Measurements from ENCODE around the gene PRSS12. TPM values are rescaled to one million over a fixed set of nuclear protein-coding genes. Genes with fewer than 3 reads are reported as not detected.
"Not testable (repeated sequence)": the region's sequence is repeated elsewhere in the genome, so short reads cannot be mapped to it uniquely, and the experiment has no call there.

Gene PRSS12
- total RNA-seq, 1 donor from 2014 or later = 2.3 TPM

DNA sequence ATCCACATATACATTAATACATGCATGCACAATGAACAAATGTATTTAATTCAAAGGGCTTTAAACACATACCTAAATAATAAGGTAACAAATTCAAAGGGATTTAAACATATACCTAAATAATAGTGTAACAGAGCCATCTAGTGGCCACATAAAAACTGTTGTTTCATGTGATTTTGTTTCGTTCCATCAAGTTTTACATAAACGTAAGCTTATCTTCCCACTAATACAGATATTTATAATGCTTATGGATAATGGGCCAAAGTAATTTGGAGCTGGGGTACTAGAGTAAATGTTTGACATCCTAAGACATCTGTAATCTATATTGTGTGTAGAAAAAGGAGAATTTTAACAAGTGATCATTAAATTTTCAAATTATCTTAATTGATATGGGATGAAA lies 82.3 kb downstream of the PRSS12 start:
- TF ChIP-seq, protein P1, sequence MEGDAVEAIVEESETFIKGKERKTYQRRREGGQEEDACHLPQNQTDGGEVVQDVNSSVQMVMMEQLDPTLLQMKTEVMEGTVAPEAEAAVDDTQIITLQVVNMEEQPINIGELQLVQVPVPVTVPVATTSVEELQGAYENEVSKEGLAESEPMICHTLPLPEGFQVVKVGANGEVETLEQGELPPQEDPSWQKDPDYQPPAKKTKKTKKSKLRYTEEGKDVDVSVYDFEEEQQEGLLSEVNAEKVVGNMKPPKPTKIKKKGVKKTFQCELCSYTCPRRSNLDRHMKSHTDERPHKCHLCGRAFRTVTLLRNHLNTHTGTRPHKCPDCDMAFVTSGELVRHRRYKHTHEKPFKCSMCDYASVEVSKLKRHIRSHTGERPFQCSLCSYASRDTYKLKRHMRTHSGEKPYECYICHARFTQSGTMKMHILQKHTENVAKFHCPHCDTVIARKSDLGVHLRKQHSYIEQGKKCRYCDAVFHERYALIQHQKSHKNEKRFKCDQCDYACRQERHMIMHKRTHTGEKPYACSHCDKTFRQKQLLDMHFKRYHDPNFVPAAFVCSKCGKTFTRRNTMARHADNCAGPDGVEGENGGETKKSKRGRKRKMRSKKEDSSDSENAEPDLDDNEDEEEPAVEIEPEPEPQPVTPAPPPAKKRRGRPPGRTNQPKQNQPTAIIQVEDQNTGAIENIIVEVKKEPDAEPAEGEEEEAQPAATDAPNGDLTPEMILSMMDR (IDR thresholded peaks at IDR 0.05; ENCODE audit: insufficient read depth, low read length, poor library complexity, severe bottlenecking) = peak; percentile 44

DNA sequence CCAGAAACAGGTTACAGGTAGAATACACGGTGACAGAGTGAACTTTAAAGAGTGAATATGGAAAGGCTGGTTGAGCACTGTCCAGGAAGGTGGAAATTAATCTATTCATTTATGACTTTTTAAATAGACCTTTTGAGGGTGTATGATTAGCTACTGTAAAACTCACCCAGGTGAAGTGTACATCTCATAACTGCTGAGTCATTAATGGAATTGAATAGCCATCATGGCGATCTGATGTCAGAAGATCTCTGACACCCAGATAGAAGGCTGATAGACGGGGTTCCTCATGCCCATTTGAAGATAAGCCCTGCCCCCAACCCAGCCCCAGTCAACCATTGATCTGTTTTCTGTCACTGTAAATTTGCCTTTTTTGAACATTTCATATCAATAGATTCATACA lies 84.0 kb downstream of the PRSS12 start:
- H3K27me3 ChIP-seq (ENCODE audit: control insufficient read depth, insufficient read depth, low read length) = no peaks in the 10 kb centered on the region
- TF ChIP-seq, protein P1 (IDR thresholded peaks at IDR 0.05; ENCODE audit: insufficient read depth, low read length, poor library complexity, severe bottlenecking) = no peak
- no peak for DNase-seq (ENCODE audit: low read depth)
- H3K4me3 ChIP-seq (ENCODE audit: low read depth, low read length) = no peak overlapping the region
- no peaks in the 10 kb centered on the region for H3K36me3 ChIP-seq (ENCODE audit: control insufficient read depth, insufficient read depth, low read length)

More for the DNA sequence above, 82.3 kb downstream of the PRSS12 start:
- Histone ChIP-seq H3K4me3 (ENCODE audit: low read depth, low read length) (no peak overlapping the region), H3K27me3 (ENCODE audit: control insufficient read depth, insufficient read depth, low read length) (no peaks in the 10 kb centered on the region), H3K36me3 (ENCODE audit: control insufficient read depth, insufficient read depth, low read length) (no peaks in the 10 kb centered on the region)
- no peak for DNase-seq (ENCODE audit: low read depth)

DNA sequence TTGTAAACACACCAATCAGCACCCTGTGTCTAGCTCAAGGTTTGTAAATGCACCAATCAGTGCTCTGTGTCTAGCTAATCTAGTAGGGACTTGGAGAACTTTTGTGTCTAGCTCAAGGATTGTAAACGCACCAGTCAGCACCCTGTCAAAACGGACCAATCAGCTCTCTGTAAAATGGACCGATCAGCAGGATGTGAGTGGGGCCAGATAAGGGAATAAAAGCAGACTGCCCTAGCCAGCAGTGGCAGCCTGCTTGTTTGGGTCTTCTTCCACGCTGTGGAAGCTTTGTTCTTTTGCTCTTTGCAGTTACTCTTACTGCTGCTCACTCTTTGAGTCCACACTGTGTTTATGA lies 86.7 kb downstream of the PRSS12 start:
- H3K4me3 ChIP-seq (ENCODE audit: low read depth, low read length); H3K36me3 ChIP-seq (ENCODE audit: control insufficient read depth, insufficient read depth, low read length); DNase-seq (ENCODE audit: low read depth); H3K27me3 ChIP-seq (ENCODE audit: control insufficient read depth, insufficient read depth, low read length): not testable (repeated sequence)

DNA sequence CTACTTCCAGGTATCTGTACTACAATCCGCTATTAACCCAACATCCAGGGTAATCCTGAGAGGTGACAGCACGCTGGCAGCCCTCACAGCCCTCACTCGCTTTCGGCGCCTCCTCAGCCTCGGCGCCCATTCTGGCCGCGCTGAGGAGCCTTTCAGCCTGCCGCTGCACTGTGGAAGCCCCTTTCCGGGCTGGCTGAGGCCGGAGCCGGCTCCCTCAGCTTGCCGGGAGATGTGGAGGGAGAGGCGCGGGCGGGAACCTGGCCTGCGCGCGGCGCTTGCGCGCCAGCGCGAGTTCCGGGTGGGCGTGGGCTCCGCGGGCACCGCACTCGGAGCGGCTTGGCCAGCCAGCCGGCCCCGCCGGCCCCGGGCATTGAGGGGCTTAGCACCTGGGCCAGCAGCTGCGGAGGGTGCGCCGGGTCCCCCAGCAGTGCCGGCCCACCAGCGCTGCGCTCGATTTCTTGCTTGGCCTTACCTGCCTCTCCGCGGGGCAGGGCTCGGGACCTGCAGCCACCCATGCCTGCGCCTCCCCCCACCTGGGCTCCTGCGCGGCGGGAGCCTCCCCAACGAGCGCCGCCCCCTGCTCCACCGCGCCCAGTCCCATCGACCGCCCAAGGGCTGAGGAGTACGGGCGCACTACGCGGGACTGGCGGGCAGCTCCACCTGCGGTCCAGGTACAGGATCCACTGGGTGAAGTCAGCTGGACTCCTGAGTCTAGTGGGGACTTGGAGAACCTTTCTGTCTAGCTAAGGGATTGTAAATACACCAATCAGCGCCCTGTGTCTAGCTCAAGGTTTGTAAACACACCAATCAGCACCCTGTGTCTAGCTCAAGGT lies 87.3 kb downstream of the PRSS12 start:
- TF ChIP-seq, protein P1 (IDR thresholded peaks at IDR 0.05; ENCODE audit: insufficient read depth, low read length, poor library complexity, severe bottlenecking) = no peak
- no peak for DNase-seq (ENCODE audit: low read depth)
- peak overlapping the region; percentile 48 for H3K4me3 ChIP-seq (ENCODE audit: low read depth, low read length)
- H3K27me3 ChIP-seq (ENCODE audit: control insufficient read depth, insufficient read depth, low read length) = no peaks in the 10 kb centered on the region
- H3K36me3 ChIP-seq (ENCODE audit: control insufficient read depth, insufficient read depth, low read length) = no peaks in the 10 kb centered on the region

DNA sequence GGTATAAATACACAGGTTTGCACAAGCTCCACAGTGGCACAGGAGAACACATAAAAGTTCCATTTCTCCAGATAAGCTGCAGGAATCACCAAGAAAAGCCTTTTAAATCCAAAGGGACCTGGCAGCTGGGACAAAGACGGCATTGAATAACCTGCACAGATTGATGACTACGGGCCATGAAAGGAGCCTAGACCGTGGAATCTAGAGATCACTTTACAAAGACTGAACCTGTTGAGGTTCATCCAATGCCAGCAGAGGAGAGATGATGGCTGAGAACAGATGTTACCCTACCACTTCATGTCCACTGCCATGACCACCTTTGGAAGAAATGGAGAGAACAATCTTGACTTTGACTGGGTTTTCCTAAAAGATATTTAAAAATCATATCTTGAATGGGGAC lies 88.7 kb downstream of the PRSS12 start:
- no peak for DNase-seq (ENCODE audit: low read depth)
- no peak overlapping the region for H3K4me3 ChIP-seq (ENCODE audit: low read depth, low read length)
- H3K27me3 ChIP-seq (ENCODE audit: control insufficient read depth, insufficient read depth, low read length) = no peaks in the 10 kb centered on the region
- H3K36me3 ChIP-seq (ENCODE audit: control insufficient read depth, insufficient read depth, low read length) = no peaks in the 10 kb centered on the region
- TF ChIP-seq, protein P1 (IDR thresholded peaks at IDR 0.05; ENCODE audit: insufficient read depth, low read length, poor library complexity, severe bottlenecking) = no peak

DNA sequence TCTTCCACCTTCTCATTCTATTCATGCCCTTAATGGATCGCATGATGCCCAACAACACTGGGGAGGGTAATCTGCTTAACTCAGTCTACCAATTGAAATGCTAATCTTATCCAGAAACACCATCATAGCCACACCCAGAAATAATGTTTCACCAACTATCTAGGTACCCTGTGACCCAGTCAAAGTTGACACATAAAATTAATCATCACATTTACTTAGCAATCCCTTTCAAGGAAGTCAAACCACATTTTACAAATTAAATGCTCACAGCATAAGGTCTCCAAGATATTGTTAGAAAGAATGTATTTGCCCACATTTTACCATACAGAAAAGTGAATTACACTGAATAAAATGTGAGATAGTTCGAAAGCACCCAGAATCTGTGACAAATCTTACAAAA lies 92.5 kb downstream of the PRSS12 start:
- no peak overlapping the region for H3K4me3 ChIP-seq (ENCODE audit: low read depth, low read length)
- no peaks in the 10 kb centered on the region for H3K27me3 ChIP-seq (ENCODE audit: control insufficient read depth, insufficient read depth, low read length)
- H3K36me3 ChIP-seq (ENCODE audit: control insufficient read depth, insufficient read depth, low read length) = no peaks in the 10 kb centered on the region
- DNase-seq (ENCODE audit: low read depth) = no peak
- TF ChIP-seq, protein P1 (IDR thresholded peaks at IDR 0.05; ENCODE audit: insufficient read depth, low read length, poor library complexity, severe bottlenecking) = no peak

All from kidney epithelial cell (primary cell).